ENCODE results near the gene SART1. TPM values are rescaled to one million over a fixed set of nuclear protein-coding genes. Genes with fewer than 3 reads are reported as not detected.
A peak's percentile ranks its signal among the peaks of the same experiment; 100 is the strongest.

SART1 gene
- total RNA-seq, 1 donor from 2014 or later = 98.5 TPM

GRCh38 chr11:65958774-65959420 lies 2.6 kb upstream of the SART1 start:
- Mint-ChIP-seq H3K27ac (no peak overlapping the region), H3K36me3 (ENCODE audit: low read depth) (peaks cover 19% of the 10 kb centered on the region), H3K4me1 (ENCODE audit: low read depth) (peaks cover 31% of the 10 kb centered on the region), H3K9me3 (no peaks in the 10 kb centered on the region), H3K4me3 (ENCODE audit: low read depth) (no peak overlapping the region), H3K27me3 (ENCODE audit: low read depth) (no peaks in the 10 kb centered on the region)
- intact Hi-C loops (cut with micrococcal nuclease) = no loop called here
- DNase-seq (ENCODE audit: low spot score) = no peak

- H3K4me3 Mint-ChIP-seq (ENCODE audit: low read depth) = peak overlapping the region; percentile 96
- intact Hi-C loops (cut with micrococcal nuclease) = loop anchor here (1.0 to 2.0 kb wide), 4 partner anchors 32 to 72 kb away; partner anchors contain the start of genes BANF1, C11orf68, DRAP1 and EIF1AD
- H3K27ac Mint-ChIP-seq = peak overlapping the region; percentile 97
- DNase-seq (ENCODE audit: low spot score) = no peak
- no peaks in the 10 kb centered on the region for H3K9me3 Mint-ChIP-seq
- H3K36me3 Mint-ChIP-seq (ENCODE audit: low read depth) = peaks cover 35% of the 10 kb centered on the region
- peaks cover 36% of the 10 kb centered on the region for H3K4me1 Mint-ChIP-seq (ENCODE audit: low read depth)
- H3K27me3 Mint-ChIP-seq (ENCODE audit: low read depth) = no peaks in the 10 kb centered on the region
Observed at GRCh38 chr11:65960824-65961266, 689 bp upstream of the SART1 start.

- peak overlapping the region; percentile 96 for H3K4me3 Mint-ChIP-seq (ENCODE audit: low read depth)
- H3K9me3 Mint-ChIP-seq = no peaks in the 10 kb centered on the region
- no peaks in the 10 kb centered on the region for H3K27me3 Mint-ChIP-seq (ENCODE audit: low read depth)
- H3K4me1 Mint-ChIP-seq (ENCODE audit: low read depth) = peaks cover 29% of the 10 kb centered on the region
- DNase-seq (ENCODE audit: low spot score) = no peak
- intact Hi-C loops (cut with micrococcal nuclease) = no loop called here
- H3K27ac Mint-ChIP-seq = peak overlapping the region; percentile 59
- peaks cover 49% of the 10 kb centered on the region for H3K36me3 Mint-ChIP-seq (ENCODE audit: low read depth)
Observed at GRCh38 chr11:65962141-65962564, 619 bp downstream of the SART1 start.

GRCh38 chr11:65964906-65965305 lies 3.4 kb downstream of the SART1 start:
- intact Hi-C loops (cut with micrococcal nuclease) = no loop called here
- no peak overlapping the region for H3K4me3 Mint-ChIP-seq (ENCODE audit: low read depth)
- DNase-seq (ENCODE audit: low spot score) = no peak
- no peaks in the 10 kb centered on the region for H3K27me3 Mint-ChIP-seq (ENCODE audit: low read depth)
- peaks cover 24% of the 10 kb centered on the region for H3K4me1 Mint-ChIP-seq (ENCODE audit: low read depth)
- no peak overlapping the region for H3K27ac Mint-ChIP-seq
- no peaks in the 10 kb centered on the region for H3K9me3 Mint-ChIP-seq
- H3K36me3 Mint-ChIP-seq (ENCODE audit: low read depth) = peaks cover 71% of the 10 kb centered on the region

GRCh38 chr11:65965986-65966762 lies 4.6 kb downstream of the SART1 start:
- Mint-ChIP-seq H3K27me3 (ENCODE audit: low read depth) (no peaks in the 10 kb centered on the region), H3K36me3 (ENCODE audit: low read depth) (peaks cover 78% of the 10 kb centered on the region), H3K9me3 (no peaks in the 10 kb centered on the region), H3K4me3 (ENCODE audit: low read depth) (no peak overlapping the region), H3K27ac (no peak overlapping the region), H3K4me1 (ENCODE audit: low read depth) (peaks cover 20% of the 10 kb centered on the region)
- intact Hi-C loops (cut with micrococcal nuclease) = no loop called here
- DNase-seq (ENCODE audit: low spot score) = no peak

GRCh38 chr11:65967329-65967934 lies 5.9 kb downstream of the SART1 start:
- Mint-ChIP-seq H3K4me1 (ENCODE audit: low read depth) (peaks cover 16% of the 10 kb centered on the region), H3K27ac (no peak overlapping the region), H3K4me3 (ENCODE audit: low read depth) (no peak overlapping the region), H3K27me3 (ENCODE audit: low read depth) (no peaks in the 10 kb centered on the region), H3K36me3 (ENCODE audit: low read depth) (peaks cover 80% of the 10 kb centered on the region), H3K9me3 (no peaks in the 10 kb centered on the region)
- intact Hi-C loops (cut with micrococcal nuclease) = no loop called here
- no peak for DNase-seq (ENCODE audit: low spot score)

- intact Hi-C loops (cut with micrococcal nuclease) = no loop called here
- no peaks in the 10 kb centered on the region for H3K27me3 Mint-ChIP-seq (ENCODE audit: low read depth)
- peaks cover 80% of the 10 kb centered on the region for H3K36me3 Mint-ChIP-seq (ENCODE audit: low read depth)
- H3K4me3 Mint-ChIP-seq (ENCODE audit: low read depth) = no peak overlapping the region
- H3K9me3 Mint-ChIP-seq = no peaks in the 10 kb centered on the region
- H3K4me1 Mint-ChIP-seq (ENCODE audit: low read depth) = peaks cover 6% of the 10 kb centered on the region
- no peak for DNase-seq (ENCODE audit: low spot score)
- no peak overlapping the region for H3K27ac Mint-ChIP-seq
Observed at GRCh38 chr11:65968600-65969482, 7.3 kb downstream of the SART1 start.

- Mint-ChIP-seq H3K4me3 (ENCODE audit: low read depth) (no peak overlapping the region), H3K27ac (no peak overlapping the region)
- intact Hi-C loops (cut with micrococcal nuclease) = no loop called here
Observed at GRCh38 chr11:65972116-65972515, 10.6 kb downstream of the SART1 start.

GRCh38 chr11:65973439-65974110 lies 12.0 kb downstream of the SART1 start:
- Mint-ChIP-seq H3K36me3 (ENCODE audit: low read depth) (peaks cover 66% of the 10 kb centered on the region), H3K4me3 (ENCODE audit: low read depth) (no peak overlapping the region), H3K4me1 (ENCODE audit: low read depth) (no peaks in the 10 kb centered on the region), H3K9me3 (no peaks in the 10 kb centered on the region), H3K27me3 (ENCODE audit: low read depth) (no peaks in the 10 kb centered on the region), H3K27ac (no peak overlapping the region)
- DNase-seq (ENCODE audit: low spot score) = no peak
- intact Hi-C loops (cut with micrococcal nuclease) = no loop called here

More at GRCh38 chr11:65972116-65972515, 10.6 kb downstream of the SART1 start:
- Mint-ChIP-seq H3K4me1 (ENCODE audit: low read depth) (no peaks in the 10 kb centered on the region), H3K9me3 (no peaks in the 10 kb centered on the region), H3K27me3 (ENCODE audit: low read depth) (no peaks in the 10 kb centered on the region), H3K36me3 (ENCODE audit: low read depth) (peaks cover 69% of the 10 kb centered on the region)
- DNase-seq (ENCODE audit: low spot score) = no peak

GRCh38 chr11:65975771-65976170 lies 14.2 kb downstream of the SART1 start:
- intact Hi-C loops (cut with micrococcal nuclease) = no loop called here
- H3K36me3 Mint-ChIP-seq (ENCODE audit: low read depth) = peaks cover 63% of the 10 kb centered on the region
- no peaks in the 10 kb centered on the region for H3K27me3 Mint-ChIP-seq (ENCODE audit: low read depth)
- H3K4me1 Mint-ChIP-seq (ENCODE audit: low read depth) = no peaks in the 10 kb centered on the region
- DNase-seq (ENCODE audit: low spot score) = no peak
- no peaks in the 10 kb centered on the region for H3K9me3 Mint-ChIP-seq
- no peak overlapping the region for H3K27ac Mint-ChIP-seq
- H3K4me3 Mint-ChIP-seq (ENCODE audit: low read depth) = no peak overlapping the region

GRCh38 chr11:65976216-65977176 lies 15.0 kb downstream of the SART1 start:
- Mint-ChIP-seq H3K27me3 (ENCODE audit: low read depth) (no peaks in the 10 kb centered on the region), H3K9me3 (no peaks in the 10 kb centered on the region), H3K4me1 (ENCODE audit: low read depth) (no peaks in the 10 kb centered on the region), H3K4me3 (ENCODE audit: low read depth) (no peak overlapping the region), H3K27ac (no peak overlapping the region), H3K36me3 (ENCODE audit: low read depth) (peaks cover 62% of the 10 kb centered on the region)
- intact Hi-C loops (cut with micrococcal nuclease) = no loop called here
- no peak for DNase-seq (ENCODE audit: low spot score)
